ENCODE data around the gene MRPL1.
"Not testable (repeated sequence)": the region's sequence is repeated elsewhere in the genome, so short reads cannot be mapped to it uniquely, and the experiment has no call there.

MRPL1 gene

DNA sequence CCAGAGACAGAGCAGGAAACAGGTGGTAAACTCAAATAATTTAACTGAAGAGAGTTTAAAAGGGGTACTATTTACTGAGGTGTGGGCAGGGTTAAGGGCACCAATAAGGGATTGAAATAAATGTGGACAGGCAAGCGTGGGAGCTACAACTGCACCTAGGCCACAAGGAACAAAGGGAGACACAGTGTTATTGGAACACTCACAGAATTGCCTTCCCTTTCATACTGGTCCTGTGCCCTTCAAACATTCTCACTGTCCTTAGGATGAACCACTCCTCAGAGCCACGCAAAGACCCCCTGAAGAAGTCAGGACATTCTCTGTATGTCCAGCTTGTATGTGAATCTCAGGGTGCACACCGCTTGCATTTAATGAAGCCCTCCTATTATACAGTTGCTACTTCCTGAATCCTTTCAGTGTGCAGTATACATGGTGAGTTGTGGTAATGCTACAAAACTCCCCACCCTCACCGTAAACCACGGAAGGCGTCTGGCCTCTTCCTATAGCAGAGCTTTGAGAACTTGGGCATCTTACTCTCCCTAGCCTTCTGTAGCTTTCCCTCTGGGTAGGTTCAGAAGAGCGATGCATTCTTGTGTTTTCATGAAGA, 9.6 kb upstream of the MRPL1 start:
- peak; percentile 28 for DNase-seq

DNA sequence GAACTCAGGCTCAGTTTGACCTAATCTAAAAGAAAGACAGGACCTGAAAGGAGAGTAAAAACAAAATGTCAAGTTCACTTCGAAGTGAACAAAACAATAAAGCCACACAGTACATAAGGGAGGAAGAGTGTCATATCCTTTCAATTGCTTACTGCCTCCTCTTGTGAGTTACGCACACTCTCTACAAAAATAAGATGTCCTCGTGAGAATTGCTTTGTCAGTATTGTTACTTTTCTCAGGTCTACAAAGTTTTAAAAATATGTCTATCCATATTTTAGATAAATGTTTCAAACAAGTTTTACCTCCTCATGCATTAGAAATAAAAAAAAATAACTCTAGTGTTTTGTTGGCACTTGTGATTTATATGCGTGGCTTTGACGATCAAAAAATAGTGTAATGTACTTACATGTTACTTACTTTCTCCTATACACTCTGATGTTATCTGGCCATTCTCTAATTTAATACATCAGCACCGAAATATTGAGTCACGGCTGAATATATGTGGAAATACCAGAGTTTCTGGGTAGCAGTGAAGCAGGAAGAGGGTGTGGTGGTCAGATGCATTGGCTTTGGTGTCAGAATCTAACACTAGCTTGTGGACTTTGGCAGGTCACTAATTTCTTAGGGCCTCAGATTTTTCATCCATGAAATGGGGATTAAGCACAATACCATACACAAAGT, 8.1 kb upstream of the MRPL1 start:
- peak; percentile 66 for DNase-seq

DNA sequence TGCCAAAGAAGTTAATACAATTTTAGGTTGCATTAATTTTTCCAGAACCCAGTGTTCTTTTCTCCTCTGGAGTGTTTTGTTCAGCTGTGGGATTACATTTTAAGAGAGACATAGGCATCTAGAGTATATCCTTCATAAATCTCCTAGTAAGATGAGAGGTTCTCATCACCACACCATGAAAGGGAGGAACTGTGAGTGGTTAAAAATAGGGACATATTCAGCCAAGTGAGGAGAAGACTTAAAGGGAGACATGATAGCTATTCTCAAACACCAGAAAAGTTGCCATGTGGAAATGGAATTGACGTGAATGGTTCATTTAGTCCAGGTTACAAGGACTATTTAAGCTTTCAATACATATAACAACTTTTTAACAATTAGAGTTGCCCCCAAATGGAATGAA, 6.5 kb upstream of the MRPL1 start:
- no peak for DNase-seq

DNA sequence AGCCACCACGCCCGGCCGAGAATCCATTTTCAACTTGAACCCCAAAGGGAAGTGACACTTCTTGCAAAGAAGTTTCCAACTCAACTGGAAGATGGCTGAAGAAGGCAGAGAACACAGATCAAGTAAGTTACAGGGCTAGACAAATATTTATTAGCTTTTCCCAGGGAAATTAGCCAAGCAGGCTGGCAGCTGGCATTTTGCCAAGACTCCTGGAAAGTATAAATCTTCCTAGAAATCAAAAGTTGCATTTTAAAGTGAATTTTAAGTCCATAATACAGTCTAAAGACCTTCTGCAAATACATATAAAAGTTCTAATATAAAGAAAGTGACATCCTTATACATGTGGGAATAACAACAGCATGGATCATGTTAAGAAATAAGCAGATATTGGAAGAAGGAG, 3.4 kb upstream of the MRPL1 start:
- no peak for DNase-seq

DNA sequence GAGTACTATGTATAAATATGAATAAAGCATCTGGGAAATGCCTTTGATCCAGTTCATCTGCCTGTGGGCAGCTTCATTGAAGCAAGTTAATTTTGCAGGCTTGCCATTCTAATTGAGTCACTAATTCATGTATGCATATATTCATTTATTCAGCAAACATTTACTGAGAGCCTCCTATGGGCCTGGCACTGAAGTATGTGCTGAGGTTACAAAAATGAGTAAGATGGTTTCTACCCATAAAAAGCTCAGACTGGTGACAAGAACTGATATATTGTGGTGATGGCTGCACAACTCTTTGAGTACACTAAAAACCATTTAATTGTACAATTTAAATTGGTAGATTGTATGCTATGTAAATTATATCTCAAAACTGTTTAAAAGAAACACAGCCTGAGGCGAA, 1.1 kb upstream of the MRPL1 start:
- DNase-seq = no peak

DNA sequence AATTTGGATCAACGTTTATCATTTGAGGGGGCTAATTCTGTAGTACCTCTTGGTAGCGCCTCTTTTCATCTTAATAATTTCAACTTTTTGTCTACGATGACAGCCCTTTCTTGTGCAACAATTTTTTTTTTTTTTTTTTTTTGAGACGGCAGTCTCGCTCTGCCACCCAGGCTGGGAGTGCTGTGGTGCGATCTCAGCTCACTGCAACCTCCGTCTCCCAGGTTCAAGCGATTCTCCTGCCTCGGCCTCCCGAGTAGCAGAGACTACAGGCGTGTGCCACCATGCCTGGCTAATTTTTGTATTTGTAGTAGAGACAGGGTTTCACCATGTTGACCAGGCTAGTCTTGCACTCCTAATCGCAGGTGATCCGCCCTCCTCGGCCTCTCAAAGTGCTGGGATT, 711 bp downstream of the MRPL1 start:
- DNase-seq = not testable (repeated sequence)

DNA sequence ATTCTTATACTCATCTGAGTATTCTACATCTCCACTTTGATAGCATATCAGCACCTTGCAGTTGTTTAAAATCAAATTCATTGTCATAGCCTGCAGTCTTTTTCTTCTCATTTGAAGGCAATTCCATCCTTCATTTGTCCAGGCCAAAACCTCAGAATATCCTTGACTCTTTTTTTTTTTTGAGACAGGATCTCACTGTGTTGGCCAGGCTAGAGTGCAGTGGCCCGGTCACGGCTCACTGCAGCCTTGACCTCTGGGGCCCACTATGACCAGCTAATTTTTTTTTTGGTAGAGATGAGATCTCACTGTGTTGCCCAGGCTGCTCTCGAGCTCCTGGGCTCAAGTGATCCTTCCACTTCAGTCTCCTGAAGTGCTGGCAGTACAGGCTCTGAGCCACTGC, 2.6 kb downstream of the MRPL1 start:
- DNase-seq = no peak

DNA sequence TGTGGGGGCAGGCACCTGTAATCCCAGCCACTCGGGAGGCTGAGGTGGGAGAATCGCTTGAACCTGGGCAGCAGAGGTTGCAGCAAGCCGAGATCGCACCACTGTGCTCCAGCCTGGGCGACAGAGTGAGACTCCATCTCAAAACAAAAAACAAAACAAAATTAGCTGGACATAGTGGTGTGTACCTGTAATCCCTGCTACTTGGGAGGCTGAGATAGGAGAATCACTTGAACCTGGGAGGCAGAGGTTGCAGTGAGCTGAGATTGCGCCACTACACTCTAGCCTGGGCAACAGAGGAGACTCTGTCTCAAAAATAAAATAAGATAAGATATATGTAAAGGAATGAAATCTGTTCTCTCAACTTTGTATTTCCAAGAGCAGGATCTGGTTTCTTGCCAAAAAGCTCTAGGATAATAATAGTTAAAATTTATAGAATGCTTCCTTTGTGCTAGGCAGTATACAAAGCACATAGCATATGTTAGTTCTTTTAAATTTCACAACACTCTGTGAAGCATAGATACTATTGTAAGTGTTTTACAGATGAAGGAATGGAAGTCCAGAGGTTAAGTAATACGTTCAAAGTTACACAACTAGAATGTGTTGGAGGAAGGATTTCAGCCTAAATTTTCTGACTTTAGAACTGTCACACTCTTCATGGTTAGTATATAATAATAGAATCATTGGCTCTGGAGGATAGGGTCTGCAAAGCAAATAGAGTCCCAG, 10.3 kb downstream of the MRPL1 start:
- no peak for DNase-seq

DNA sequence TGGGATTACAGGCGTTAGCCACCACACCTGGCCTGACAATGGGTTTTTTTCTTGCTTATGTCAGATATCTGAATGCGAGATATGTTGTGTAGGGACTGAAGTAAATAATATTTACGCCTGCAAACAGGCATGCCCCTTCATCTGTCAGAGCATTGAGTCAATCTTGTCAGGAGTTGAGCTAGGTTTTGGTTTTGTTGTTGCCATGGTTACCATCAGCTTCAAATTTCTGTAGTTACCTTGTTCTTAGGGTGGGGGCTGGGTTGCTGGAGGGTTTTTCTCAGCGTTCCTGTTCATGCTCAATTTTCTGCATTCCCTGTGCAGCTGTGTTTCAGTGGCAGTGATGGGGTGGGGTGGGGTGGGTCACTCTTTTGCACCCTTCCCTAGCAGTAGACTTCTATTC, 14.5 kb downstream of the MRPL1 start:
- DNase-seq = no peak

DNA sequence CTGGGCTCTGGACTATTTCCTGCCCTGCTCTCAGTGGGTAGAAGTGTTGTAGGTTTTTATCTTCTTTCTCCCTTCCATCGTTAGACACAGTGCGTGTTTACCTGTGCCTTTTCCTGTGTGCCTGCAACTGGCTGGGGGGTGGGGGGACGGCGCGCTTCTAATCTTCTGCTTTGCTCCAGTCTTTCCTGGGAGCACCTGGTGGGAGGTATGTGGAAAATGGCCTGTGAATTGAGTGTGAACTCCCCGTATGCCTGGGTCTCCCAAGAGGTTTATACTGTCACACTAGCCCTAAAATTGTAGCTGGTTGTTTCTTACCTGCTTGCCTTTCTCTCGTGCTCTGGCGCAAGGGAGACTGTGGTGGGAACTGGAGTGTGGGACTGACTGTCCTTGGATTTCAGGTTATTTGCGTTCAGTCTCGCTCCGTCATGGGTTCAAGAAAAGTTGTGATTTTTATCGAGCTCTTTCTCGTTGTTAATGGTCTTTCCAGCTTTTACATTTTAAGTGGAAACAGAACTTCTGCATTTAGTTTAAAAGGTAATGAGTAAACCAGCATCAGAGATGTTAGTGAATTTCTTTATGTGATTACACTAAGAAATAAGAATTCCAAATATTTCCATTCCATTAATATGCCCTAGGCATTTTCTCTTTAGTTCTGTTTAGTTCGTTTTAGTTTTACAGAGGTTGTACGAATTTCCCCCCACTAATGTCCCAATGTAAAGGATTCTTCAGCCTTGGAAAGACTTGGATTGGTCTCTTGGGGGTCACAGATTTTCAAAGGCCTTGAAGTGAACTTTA, 15.3 kb downstream of the MRPL1 start:
- DNase-seq = no peak

DNA sequence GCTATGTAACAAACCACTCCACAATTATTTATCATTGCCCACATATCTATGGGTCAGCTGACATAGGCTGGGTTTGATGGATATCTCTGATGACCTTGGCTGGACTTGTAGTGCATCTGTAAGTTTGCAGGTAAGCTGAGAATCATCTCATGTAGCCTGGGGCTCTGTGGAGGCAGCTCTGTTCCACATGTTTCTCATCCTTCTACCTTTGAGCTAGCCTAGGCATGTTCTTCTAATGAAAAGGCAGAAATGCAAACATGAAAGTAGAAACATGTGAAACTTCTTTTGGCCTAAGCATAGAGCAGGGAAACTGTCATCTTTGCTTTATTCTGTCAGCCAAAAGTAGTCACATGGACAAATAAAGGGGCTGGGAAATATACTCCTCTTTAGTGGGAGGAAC, 18.2 kb downstream of the MRPL1 start:
- DNase-seq = no peak

DNA sequence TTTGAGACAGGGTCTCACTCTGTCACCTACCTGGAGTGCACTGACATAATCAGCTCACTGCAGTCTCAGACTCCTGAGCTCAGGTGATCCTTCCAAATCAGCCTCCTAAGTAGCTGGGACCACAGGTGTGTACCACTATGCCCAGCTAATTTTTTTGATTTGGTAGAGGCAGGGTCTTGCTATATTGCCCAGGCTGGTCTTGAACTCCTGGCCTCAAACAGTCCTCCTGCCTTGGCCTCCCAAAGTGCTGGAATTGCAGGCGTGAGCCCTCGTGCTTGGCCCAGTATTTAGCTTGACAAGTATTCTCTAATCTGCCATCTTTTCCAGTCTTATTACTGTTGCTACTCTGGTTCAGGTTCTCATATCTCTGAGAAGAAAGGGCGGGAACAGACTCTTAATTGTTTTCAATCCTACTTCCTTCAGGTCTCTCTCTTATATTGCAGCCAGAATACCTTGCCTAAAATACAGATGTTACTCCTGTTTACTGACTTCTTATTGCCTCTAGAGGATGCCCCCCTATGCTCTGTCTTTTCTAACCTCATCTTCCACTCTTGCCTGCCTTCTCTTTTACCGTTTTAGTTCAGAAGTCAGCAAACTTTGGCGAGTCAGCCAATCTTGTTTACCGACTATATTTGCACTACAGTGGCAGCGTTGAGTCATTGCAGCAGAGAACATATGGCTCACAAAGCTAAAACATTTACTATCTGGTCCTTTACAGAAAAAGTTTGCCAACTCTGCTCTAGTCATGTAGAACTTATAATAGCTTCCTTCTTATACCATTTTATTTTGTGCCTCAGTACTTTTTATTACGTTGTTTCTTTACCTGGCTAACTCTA, 19.0 kb downstream of the MRPL1 start:
- no peak for DNase-seq

DNA sequence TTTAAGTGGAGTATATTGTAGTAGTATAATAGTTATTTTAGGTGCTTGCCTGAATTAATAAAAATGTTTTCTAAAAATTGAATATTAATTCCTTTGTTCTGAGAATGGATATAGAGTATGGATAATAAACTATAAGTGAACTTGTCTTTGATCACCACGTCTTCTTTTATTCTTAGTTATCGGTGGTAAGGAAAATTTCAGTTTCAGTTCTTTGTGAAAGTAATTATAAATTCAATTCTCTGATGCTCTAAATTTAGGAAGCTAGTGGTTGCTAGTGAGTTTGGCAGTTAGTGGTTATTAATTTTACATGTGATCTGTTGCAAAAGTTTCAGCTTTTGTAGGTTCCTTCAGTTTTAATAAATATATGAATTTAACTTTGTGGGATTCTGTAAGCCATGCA, 30.8 kb downstream of the MRPL1 start:
- DNase-seq = peak; percentile 19

DNA sequence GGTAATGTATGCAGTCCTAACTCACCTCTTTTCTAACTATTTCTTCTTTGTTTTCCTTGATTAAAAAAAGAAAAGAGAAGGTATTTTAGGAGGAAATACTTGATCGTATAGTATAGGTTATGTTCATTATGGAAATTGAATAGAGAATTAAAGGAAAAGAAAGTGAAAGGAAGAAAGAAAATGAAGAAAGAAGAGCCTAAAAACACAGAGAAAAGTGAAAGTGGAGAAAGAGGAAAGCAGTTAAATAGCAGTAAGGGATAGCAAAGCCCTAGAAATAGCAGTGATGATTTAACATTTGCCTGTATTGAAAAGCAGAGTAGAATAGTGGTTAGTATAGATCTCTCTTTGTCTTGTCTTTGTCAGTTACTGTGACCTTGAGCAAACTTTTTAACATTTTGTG, 37.0 kb downstream of the MRPL1 start:
- DNase-seq = peak; percentile 16

DNA sequence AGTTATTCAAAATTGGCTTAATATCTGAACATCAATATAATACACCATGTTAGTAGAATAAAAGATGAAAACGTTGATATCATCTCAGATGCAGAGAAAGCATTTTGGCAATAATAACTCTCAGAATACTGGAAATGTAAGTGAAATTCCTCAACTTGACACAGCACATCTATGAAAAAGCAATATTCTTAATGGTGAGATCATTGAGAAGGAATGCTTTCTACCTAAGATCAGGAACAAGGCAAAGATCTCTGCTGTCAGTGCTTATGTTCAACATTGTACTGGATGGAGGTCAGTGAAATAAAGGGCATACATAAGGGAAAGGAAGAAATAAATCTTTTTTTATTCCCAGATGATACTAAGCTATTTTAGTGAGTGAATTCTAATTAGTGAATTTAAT, 40.6 kb downstream of the MRPL1 start:
- DNase-seq = no peak

DNA sequence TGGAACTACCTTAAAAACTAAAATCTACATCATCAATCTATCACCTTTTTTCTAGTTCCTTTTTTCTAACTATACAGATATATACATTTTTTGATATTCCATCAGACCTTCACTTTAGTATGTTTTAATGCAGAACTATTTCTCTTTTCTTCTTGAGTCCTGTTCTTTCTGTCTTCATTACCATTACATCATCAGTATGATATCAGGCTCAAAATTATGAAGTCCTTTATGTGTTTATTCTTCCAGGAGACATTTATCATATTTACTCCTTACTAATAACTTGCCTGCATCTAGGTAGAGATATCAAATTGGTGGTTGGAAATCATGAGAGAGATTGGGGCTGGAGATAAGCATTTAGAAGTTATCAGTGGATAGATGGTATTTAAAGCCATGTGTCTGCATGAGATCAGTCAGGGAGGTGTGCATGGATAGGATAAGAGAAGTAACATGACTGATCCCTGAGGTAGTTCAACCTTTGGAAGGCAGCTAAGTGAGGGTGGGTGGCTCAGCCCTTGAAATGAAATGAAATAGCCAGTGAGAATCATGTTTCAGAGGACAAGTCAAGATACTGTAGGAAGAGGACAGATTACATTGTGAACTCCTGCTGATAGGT, 43.1 kb downstream of the MRPL1 start:
- no peak for DNase-seq

DNA sequence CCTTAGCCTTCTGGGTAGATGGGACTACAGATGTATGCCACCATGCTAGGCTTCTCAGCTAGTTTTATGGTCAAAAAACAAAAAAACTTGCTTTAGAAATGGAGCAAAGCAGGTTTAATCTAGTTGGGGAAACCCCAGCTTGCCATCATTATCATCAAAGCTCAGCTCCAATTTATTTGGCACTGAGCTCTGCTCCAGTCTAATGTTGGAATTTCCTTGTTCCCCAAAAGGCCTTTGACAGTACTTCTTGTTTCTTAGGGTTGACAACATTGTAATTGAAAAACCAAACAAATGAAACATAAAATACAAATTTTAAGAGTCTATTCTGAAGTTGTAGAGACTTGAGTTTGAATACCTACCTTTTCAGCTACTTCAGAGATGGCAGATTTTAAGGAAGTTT, 48.0 kb downstream of the MRPL1 start:
- peak; percentile 24 for DNase-seq

DNA sequence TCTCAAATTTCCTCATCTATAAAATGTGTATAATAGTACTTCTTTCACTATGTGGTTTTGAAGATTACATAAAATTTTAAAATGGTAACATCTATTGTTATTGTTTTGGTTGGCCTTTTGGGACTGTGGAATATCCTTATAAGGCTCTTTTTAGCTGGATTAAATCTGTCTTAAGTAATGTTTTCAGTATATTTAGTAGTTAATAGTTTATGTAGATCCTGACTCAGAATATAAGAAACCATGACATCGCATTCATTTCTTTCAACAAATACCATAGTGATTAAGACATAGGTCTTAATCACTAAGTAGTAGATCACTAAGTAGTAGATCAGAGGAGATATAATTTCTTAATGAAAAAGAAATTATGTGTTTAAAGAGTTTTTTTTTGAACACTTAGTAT, 48.5 kb downstream of the MRPL1 start:
- DNase-seq = no peak

DNA sequence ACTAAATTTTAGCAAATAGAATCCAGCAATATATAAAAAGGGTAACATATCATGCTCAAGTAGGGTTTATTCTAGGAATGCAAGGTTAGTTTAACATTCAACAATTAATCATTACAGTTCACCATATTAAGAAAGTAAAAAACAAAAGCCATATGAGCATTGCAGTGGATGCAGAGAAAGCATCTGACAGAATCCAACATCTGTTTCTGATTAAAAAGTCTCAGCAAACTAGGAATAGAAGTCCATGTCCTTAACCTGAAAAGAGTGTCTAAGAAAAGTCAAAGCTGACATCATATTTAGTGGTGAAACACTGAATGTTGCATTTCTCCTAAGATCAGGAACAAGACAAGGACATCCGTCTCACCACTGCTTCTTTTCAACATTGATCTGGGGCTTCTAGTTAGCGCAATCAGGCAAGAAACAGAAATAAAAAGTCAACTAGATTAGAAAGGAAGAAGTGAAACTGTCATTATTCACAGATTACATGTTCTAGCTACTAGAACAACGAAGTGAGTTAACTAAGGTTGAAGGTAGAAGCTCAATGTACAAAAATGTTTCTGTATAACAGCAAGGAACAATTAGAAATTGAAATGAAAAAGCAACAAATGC, 49.3 kb downstream of the MRPL1 start:
- DNase-seq = peak; percentile 69

DNA sequence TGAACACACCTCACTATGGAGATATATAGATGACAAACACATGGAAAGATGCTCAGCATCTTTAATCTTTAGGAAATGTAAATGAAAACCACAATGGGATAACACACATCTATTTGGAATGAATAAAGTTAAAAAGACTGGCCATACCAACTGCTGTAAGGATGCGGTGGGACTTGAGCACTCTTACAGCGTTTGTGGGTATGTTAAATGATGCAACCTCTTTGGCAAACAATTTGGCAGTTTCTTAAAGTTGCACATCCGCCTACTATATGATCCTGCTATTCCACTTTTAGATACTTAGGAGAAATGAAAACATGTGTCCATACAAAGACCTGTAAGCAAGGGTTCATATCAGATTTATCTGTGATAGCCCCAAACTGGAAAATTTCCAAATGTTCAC, 50.7 kb downstream of the MRPL1 start:
- DNase-seq = no peak

DNA sequence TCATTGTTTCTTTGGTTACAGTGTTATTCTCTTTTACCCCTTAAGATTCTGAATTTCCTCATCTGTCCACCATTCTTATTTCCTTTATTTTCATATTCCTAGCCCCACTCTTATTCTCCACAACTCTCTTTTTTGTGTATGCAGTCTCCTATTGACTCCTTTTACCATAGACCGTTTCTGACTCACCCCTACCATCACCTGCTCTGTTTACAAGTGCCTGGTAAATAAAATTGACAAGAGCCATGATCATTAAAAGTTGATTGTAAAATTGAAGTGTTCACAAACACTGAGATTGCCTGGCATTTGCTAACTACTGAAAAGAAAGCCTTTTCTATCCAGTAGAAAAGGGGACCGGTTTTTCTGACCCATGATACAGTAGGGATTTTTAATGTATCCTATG, 54.4 kb downstream of the MRPL1 start:
- no peak for DNase-seq

DNA sequence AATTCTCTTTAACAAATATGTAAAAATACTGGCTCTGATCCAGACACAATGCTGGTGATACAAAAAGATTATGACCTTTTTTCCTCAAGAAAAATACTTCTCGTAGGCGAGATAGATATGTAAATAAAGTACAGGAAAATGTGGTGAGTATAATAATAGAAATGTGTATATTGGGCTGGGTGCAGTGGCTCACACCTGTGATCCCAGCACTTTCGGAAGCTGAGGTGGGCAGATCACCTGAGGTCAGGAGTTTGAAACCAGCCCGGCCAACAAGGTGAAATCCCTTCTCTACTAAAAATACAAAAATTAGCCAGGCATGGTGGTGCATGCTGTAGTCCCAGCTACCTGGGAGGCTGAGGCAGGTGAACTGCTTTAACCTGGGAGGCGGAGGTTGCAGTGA, 55.0 kb downstream of the MRPL1 start:
- no peak for DNase-seq
